Mucosa of rectum (tissue), 2 donors: ENCODE results near the gene PRKCH.

ENCODE experiments used
- H3K27ac ChIP-seq, 2 donors: one replicate each; pipeline ENCODE4 v1.7.0; 2013; ENCODE audit warnings: inconsistent platforms in 2 of 2, low read depth in 2 of 2, low read length in 2 of 2
- H3K27me3 ChIP-seq, 2 donors: one replicate each; pipeline ENCODE4 v1.7.0; 2013; ENCODE audit warnings: low read length in 2 of 2; ENCODE audit not compliant: control insufficient read depth in 2 of 2, insufficient read depth in 2 of 2
- H3K36me3 ChIP-seq, 2 donors: one replicate each; pipeline ENCODE4 v1.7.0; 2013; ENCODE audit warnings: low read length in 2 of 2; ENCODE audit not compliant: control insufficient read depth in 2 of 2, insufficient read depth in 2 of 2
- H3K4me1 ChIP-seq, 2 donors: one replicate each; pipeline ENCODE4 v1.7.0; 2013; ENCODE audit warnings: low read length in 2 of 2, mild to moderate bottlenecking in 1 of 2; ENCODE audit not compliant: control insufficient read depth in 2 of 2, insufficient read depth in 2 of 2
- H3K4me3 ChIP-seq, 2 donors: one replicate each; pipeline ENCODE4 v1.7.0; 2013; ENCODE audit warnings: low read length in 2 of 2
- H3K9ac ChIP-seq, 2 donors: one replicate each; pipeline ENCODE4 v1.7.0; 2013; ENCODE audit warnings: low read length in 2 of 2, low read depth in 1 of 2, mild to moderate bottlenecking in 1 of 2
- H3K9me3 ChIP-seq, 2 donors: one replicate each; pipeline ENCODE4 v1.7.0; 2013; ENCODE audit warnings: low read length in 2 of 2; ENCODE audit not compliant: control insufficient read depth in 2 of 2
- donor health status: healthy.
- donor health status: Normal muscosa, but diverticular disease.

PRKCH gene

DNA sequence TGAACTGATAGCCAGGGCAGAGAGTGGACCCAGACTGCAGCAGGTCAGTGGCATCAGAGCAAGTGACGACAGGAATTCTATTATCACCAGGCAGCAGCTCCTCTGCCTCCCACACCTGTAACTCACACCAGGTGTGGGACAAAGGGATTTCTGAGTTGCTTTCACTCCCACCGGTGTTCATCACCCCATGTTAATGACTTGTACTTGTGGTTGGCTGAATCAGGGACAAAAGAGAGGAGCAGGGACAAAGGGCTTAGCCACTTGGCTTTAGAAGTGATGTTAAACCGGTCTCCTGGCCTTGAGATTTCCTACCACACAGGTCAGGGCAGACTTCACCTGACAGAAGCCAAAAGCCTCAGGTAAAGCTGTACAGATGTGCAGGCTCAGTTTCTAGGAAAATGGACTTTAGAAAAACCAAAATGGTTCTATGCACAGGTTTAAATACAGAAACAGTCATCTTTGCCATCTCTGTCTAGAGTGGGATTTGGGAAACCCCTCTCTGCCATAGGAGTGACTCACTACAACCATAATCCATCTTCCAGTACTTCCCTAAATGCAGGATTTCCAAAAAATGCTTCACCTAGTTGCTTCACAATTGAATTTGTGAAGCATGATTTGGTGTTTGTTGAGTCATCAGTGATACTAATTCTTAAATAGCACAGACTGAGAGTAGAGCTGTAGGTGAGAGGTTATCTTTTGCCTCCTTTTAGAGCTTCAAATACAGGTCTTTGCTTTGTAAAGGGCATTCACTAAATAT, 158.5 kb downstream of the PRKCH start:
- Histone ChIP-seq H3K36me3 (no peaks in the 10 kb centered on the region), H3K9ac (no peak overlapping the region), H3K27me3 (no peaks in the 10 kb centered on the region), H3K9me3 (no peaks in the 10 kb centered on the region), H3K27ac (peak overlapping the region; percentile 5 to 83), H3K4me1 (peaks cover 16 to 27% of the 10 kb centered on the region in 2 donors), H3K4me3 (no peak overlapping the region)

DNA sequence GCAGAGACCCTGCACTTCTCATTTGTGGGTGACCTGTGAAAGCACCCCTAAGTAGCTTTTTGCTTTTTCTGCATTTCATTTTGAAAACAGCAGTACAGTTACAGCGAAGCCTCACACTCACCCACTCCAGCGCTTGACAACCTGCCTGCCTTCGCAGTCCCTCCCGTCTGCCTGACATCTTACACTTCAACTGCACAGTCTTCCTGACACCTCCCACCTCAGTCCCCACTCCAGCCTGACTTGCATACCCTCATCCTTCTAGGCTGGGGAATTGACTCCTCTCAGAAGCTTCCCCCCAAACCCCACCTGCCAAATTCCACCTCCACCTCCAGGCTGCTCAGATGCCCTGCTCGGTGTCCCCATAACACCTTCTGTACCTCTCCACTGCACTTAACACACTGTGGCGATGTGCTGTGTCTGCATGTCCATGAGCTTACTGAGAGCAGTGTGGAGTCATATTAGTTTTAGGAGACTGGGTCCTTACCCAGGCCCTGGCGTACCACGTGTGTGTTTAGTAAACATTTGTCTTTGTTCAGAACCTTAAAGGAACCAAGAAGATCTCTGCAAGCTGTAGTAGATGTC, 159.4 kb downstream of the PRKCH start:
- Histone ChIP-seq H3K4me1 (peaks cover 16 to 27% of the 10 kb centered on the region in 2 donors), H3K27ac (no peak overlapping the region), H3K4me3 (no peak overlapping the region), H3K9ac (no peak overlapping the region), H3K27me3 (no peaks in the 10 kb centered on the region), H3K9me3 (no peaks in the 10 kb centered on the region), H3K36me3 (no peaks in the 10 kb centered on the region)

DNA sequence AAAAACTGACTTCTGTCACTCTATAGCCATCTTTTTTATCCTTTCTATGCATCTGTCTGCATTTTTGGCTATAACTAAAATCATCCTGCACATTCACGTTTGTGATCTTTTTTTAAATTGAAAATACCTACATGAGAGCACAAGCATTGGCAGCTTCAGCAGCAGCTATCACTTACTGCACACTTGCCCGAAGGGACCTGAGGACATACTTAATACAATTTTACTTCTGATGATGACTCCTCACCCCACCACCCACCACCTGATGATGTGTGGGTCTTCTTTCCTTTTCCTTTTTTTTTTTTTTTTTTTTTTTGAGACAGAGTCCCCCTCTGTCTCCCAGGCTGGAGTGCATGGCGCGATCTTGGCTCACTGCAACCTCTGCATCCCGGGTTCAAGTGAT, 160.3 kb downstream of the PRKCH start:
- H3K36me3 ChIP-seq: no peaks in the 10 kb centered on the region
- no peak overlapping the region for H3K27ac ChIP-seq
- H3K27me3 ChIP-seq: no peaks in the 10 kb centered on the region
- H3K9me3 ChIP-seq: no peaks in the 10 kb centered on the region
- H3K9ac ChIP-seq: no peak overlapping the region
- no peak overlapping the region for H3K4me3 ChIP-seq
- H3K4me1 ChIP-seq: peaks cover 12 to 18% of the 10 kb centered on the region in 2 donors

DNA sequence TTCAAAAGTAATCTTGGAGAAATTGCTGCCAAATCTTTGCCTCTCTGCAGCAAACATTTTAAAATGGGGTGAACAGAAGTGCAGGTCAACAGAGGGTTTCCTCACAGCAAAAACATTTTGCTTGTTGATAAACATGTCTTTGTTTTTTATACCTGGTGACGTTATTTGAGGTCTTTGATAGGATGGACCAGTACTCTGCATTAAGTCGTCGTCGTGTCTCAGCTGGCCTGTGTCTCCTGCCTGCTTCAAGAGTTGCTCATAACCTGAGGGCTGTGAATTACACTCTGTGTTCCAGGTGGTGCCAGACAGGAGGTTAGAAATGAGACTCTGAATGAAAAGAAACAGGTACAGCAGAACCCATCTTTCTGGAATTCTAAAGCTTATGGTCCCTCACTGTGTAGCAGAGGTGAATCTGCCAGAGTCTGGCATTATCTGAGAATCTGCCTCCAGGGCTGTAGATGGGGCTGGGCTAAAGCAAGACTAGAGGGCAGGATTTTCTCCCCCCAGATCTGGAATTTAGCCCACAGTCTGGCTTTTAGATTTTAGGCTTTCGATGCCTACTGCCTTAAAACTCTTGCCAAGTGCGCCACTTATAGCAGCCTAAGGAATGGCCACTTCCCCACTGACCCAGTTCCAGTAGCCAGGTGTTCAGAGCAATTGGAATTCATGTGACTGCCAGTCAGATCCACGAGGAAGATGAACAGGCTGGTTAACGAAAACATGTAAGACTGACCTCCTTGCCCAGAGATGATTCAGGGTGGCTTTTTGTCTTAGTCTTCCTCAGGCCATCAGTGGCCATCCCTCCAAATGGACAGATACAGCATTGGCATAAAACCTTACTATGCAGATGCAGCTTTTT, 161.2 kb downstream of the PRKCH start:
- Histone ChIP-seq H3K27me3 (no peaks in the 10 kb centered on the region), H3K27ac (no peak overlapping the region), H3K4me1 (peaks cover 10 to 12% of the 10 kb centered on the region in 2 donors), H3K9me3 (no peaks in the 10 kb centered on the region), H3K36me3 (no peaks in the 10 kb centered on the region), H3K4me3 (no peak overlapping the region), H3K9ac (no peak overlapping the region)

DNA sequence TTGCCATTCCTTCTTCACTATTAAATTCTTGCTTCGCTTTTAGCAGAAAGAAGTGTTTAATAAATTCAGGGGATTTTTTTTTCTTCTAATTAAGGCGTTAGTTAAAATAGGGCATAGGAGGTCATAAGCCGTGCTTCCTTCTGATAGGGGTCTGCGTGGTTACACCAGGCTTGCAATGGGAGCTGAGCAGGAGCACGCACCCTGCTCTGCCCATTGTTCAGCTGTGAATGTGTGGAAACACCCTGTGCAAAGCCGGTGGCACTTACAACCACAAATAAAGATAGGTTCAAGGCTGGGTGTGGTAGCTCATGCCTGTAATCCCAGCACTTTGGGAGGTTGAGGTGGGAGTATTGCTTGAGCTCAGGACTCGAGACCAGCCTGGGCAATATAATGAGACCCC, 162.1 kb downstream of the PRKCH start:
- H3K4me3 ChIP-seq: no peak overlapping the region
- no peaks in the 10 kb centered on the region for H3K9me3 ChIP-seq
- H3K9ac ChIP-seq: no peak overlapping the region
- H3K27ac ChIP-seq: no peak overlapping the region
- no peaks in the 10 kb centered on the region for H3K27me3 ChIP-seq
- peaks cover 5% of the 10 kb centered on the region in 2 donors for H3K4me1 ChIP-seq
- no peaks in the 10 kb centered on the region for H3K36me3 ChIP-seq

DNA sequence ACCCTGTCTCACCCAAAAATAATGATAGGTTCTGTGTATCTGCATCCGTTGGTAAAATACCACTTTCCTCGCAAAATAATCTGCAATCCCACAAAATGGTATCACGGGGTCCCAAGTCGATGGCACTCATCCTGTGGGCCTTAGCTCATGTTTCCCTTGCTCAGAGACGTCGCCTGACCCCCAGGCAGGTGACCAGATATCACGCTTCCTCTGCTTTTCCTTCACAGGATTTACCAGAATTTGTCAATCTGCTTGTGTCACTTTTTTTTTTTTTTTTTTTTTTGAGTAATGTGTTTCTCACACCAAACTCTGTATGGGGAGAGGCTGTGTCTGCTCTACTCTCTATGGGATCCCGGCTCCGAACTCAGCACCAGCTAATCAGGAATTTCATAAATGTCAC, 162.7 kb downstream of the PRKCH start:
- Histone ChIP-seq H3K4me1 (peaks cover 0 to 2% of the 10 kb centered on the region in 2 donors), H3K4me3 (no peak overlapping the region), H3K36me3 (no peaks in the 10 kb centered on the region), H3K9me3 (no peaks in the 10 kb centered on the region), H3K9ac (no peak overlapping the region), H3K27me3 (no peaks in the 10 kb centered on the region), H3K27ac (peak overlapping the region in 1 of 2 donors; percentile 6)

DNA sequence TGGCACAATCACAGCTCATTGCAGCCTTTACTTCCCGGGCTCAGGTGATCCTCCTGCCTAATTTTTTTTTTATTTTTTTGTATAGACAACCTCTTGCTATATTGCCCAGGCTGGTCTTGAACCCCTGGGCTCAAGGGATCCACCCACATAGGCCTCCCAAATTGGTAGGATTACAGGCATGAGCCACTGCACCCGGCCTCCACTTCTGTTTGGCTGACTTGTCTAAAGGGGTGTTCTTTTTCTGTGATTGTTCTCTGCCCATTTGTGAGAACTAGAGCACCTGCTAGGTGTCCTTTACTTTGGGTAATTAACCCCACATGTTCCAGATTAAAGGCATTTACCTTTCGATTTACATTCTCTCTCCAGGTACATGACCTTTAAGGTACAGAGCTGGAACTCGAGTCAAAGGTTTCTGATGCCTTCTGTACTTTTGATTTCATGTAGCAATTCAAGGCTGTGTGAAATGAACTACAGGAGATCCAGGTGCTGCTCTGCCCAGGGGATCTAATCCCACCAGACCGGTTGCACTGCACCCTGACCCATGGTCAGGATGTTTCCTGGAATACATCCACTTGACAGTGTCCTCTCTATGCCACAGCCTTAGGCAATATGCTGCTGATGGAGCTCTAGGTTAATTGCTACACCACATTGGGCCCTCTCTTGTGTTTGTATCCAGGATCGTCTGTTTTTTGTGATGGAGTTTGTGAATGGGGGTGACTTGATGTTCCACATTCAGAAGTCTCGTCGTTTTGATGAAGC, 163.6 kb downstream of the PRKCH start:
- Histone ChIP-seq H3K27ac (peak overlapping the region in 1 of 2 donors; percentile 56), H3K4me3 (no peak overlapping the region), H3K27me3 (no peaks in the 10 kb centered on the region), H3K36me3 (no peaks in the 10 kb centered on the region), H3K4me1 (peaks cover 0 to under 1% of the 10 kb centered on the region in 2 donors), H3K9me3 (no peaks in the 10 kb centered on the region), H3K9ac (no peak overlapping the region)

DNA sequence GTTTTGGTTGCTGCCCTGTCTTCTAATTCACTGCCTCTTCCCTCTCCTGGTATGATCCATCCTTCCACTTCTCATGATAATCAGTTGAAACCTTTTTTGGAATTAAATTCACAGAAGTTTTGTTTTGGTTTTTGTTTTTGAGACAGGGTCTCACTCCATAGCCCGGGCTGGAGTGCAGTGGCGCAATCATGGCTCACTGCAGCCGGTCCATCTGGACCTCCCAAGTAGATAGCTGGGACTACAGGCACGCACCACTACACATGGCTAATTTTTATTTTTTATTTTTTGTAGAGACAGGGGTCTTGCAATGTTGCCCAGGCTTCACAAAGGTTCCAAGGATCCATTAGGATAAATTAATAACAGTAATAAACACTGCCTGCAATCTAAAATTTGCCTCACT, 164.3 kb downstream of the PRKCH start:
- Histone ChIP-seq H3K4me3 (no peak overlapping the region), H3K4me1 (no peaks in the 10 kb centered on the region), H3K27me3 (no peaks in the 10 kb centered on the region), H3K36me3 (no peaks in the 10 kb centered on the region), H3K27ac (peak overlapping the region in 1 of 2 donors; percentile 56), H3K9me3 (no peaks in the 10 kb centered on the region), H3K9ac (no peak overlapping the region)

DNA sequence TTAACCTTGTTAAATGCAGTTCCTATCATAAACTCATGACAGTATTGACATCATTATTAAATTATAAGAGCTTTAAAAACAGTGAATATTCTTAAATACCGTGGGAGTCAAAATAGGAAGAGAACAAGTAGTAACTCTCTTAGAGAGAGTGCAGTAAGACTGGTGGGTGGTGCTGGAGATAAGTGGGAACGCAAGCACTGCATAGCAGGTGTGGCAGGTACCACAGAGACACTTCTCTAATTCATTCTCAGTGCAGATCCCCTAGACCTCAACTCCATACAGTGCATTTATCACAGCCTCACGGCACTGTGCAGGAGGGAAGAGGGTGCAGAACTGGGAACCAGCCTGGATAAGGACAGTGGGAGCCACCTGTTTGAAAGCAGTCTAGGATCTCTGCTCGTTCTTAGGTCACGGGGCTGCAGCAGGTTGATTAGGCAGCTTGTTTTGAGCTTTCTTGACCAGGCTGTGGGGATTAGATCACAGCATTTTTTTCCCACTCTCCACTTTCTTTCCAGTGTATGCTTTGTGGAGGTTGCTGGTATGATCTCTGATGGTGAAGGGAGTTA, 165.6 kb downstream of the PRKCH start:
- no peak overlapping the region for H3K4me3 ChIP-seq

More for the DNA sequence above, 165.6 kb downstream of the PRKCH start:
- no peak overlapping the region for H3K9ac ChIP-seq
- no peaks in the 10 kb centered on the region for H3K36me3 ChIP-seq
- no peaks in the 10 kb centered on the region for H3K27me3 ChIP-seq
- H3K4me1 ChIP-seq: no peaks in the 10 kb centered on the region
- H3K9me3 ChIP-seq: no peaks in the 10 kb centered on the region
- no peak overlapping the region for H3K27ac ChIP-seq
